Spleen (tissue), 11 donors: ENCODE results near the gene CTSE. TPM values are rescaled to one million over a fixed set of nuclear protein-coding genes. Genes with fewer than 3 reads are reported as not detected.

Source experiments
- DNase-seq: peaks from one replicate; pipeline ENCODE4 v3.0.0-alpha.2; 2020
- H3K27ac ChIP-seq, 8 donors: fragments of 200-600 bp; sonication (generic) in 7 of 8; 1 replicate in 4 of 8; 2 replicates in 4 of 8; pipeline versions ENCODE4 v1.5.0 to v1.8.0; 2016 to 2021; ENCODE audit warnings: inconsistent platforms in 4 of 8, mild to moderate bottlenecking in 4 of 8, moderate library complexity in 1 of 8
- H3K27me3 ChIP-seq, 7 donors: fragments of 200-600 bp; sonication (generic) in 6 of 7; replicated peaks in 1 of 7; 1 replicate in 4 of 7; 2 replicates in 3 of 7; pipeline versions ENCODE4 v1.5.0 to v1.8.0; 2016 to 2021; ENCODE audit warnings: inconsistent platforms in 3 of 7, mild to moderate bottlenecking in 1 of 7
- H3K36me3 ChIP-seq, 6 donors: fragments of 200-600 bp; sonication (generic) in 5 of 6; 1 replicate in 4 of 6; 2 replicates in 2 of 6; pipeline versions ENCODE4 v1.5.0 to v1.8.0; 2016 to 2021; ENCODE audit warnings: inconsistent platforms in 2 of 6
- H3K4me1 ChIP-seq, 6 donors: fragments of 200-600 bp; sonication (generic) in 5 of 6; 1 replicate in 3 of 6; 2 replicates in 3 of 6; pipeline versions ENCODE4 v1.5.0 to v1.8.0; 2016 to 2021; ENCODE audit warnings: inconsistent platforms in 3 of 6
- H3K4me3 ChIP-seq, 8 donors: fragments of 200-600 bp; sonication (generic) in 7 of 8; 1 replicate in 4 of 8; 2 replicates in 4 of 8; pipeline versions ENCODE4 v1.5.0 to v1.8.0; 2016 to 2021; ENCODE audit warnings: inconsistent platforms in 4 of 8, mild to moderate bottlenecking in 4 of 8, moderate library complexity in 2 of 8
- H3K9me3 ChIP-seq, 8 donors: fragments of 200-600 bp; sonication (generic) in 7 of 8; 1 replicate in 4 of 8; 2 replicates in 4 of 8; pipeline versions ENCODE4 v1.5.0 to v1.8.0; 2016 to 2021; ENCODE audit warnings: inconsistent platforms in 4 of 8
- CTCF ChIP-seq, 11 experiments: fragments of 200-600 bp in 7 of 11; fragments of 450-650 bp in 4 of 11; sonication (generic) in 4 of 11; IDR thresholded peaks in 8 of 11; conservative IDR thresholded peaks in 3 of 11; 1 replicate in 7 of 11; 2 replicates in 4 of 11; pipeline versions ENCODE4 v1.4.0 to v1.8.0; 2016 to 2021; ENCODE audit warnings: antibody characterized with exemption in 11 of 11, inconsistent platforms in 4 of 11, mild to moderate bottlenecking in 1 of 11
- POLR2A ChIP-seq, 3 donors: fragments of 450-650 bp; IDR thresholded peaks; one replicate each; pipeline ENCODE4 v1.5.1; 2017; ENCODE audit warnings: antibody characterized with exemption in 3 of 3, mild to moderate bottlenecking in 1 of 3
- POLR2AphosphoS5 ChIP-seq, 3 donors: sonication (generic); formaldehyde crosslinking; IDR thresholded peaks; one replicate each; pipeline ENCODE4 v1.5.1; 2017; ENCODE audit warnings: antibody characterized with exemption in 3 of 3
- WGBS, 5 donors: extraction: QIAGEN DNeasy Blood & Tissue Kit in 3 of 5; methylation state at CpG; one replicate each; pipeline versions ENCODE4 v1.1.5 to v1.1.7; 2013 to 2018; 5-methylcytosine and 5-hydroxymethylcytosine counted together
- intact Hi-C: fragments of 100-400 bp; cut with DNase I; formaldehyde crosslinking; loops from one replicate; pipeline ENCODE4 v1.15.0; 2023; ENCODE audit warnings: low total_unique reads
- polyA plus RNA-seq, 3 donors: library from polyadenylated mRNA; stranded (reverse); fragments of 200-250 nt; gene quantifications; one replicate each; pipeline ENCODE4 v1.2.1, GENCODE V29; 2013
- total RNA-seq, 7 donors: library from RNA; depleted of rRNA in 3 of 7; stranded (reverse); fragments of >200 nt in 3 of 7; fragmentation: NEBNext Ultra II Directional in 4 of 7; extraction: Animal tissue kit (Norgen Biotek cat#: 25700) in 4 of 7; gene quantifications; one replicate each; pipeline versions ENCODE4 v1.1.0 to v1.2.1, GENCODE V29; 2016 to 2021
- donor health status: healthy with polysubstance abuse.
- donor health status: DM: no; HTN: no; CAD: no; lungs with moderate emphysema.
- donor health status: DM: no; HTN: no; CAD: no.
- donor health status: Bipolar disorder and iron deficiency.
- donor health status: healthy.
- donor health status: DM: no; HTN: no; CAD: no.
- donor health status: DM: yes; HTN: yes; CAD: no.

The CTSE gene
- total and polyA plus RNA-seq, 10 donors: 0.06 to 0.66 (median 0.11) TPM; not detected in 5

DNA sequence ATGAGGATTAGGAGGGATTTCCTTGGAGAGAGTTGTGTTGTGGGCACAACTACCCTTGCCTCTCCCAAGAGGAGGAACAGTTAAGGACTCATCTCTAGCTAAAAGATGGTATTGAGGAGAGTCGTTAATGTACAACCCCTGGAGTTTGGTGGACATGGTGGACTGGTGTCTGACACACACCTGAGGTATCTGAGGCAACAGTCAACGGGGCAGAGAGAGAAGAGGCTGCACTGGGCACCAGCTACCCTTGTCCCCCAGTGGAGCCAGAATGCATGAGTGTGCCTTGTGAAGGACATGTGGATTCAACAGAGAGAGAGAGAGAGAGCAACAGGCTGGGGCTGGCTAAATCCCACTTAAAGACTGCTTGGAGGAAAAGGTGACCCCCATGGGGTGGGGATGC lies 33.5 kb downstream of the CTSE start:
- intact Hi-C loops: no loop called here
- Histone ChIP-seq H3K4me3 (no peak overlapping the region), H3K4me1 (no peaks in the 10 kb centered on the region), H3K27ac (no peak overlapping the region), H3K9me3 (no peaks in the 10 kb centered on the region), H3K27me3 (no peaks in the 10 kb centered on the region), H3K36me3 (no peaks in the 10 kb centered on the region)
- no peak for DNase-seq
- 72 to 94% (median 86%) methylated on average over 2 of the region's 2 CpGs for WGBS, 5 donors
- TF ChIP-seq CTCF (IDR thresholded peaks at IDR 0.05 in 8 of 11, conservative IDR thresholded peaks at IDR 0.05 in 3 of 11): no peak
- no peak for TF ChIP-seq POLR2AphosphoS5 (IDR thresholded peaks at IDR 0.05)
- no peak for TF ChIP-seq POLR2A (IDR thresholded peaks at IDR 0.05)

GRCh38 chr1:205989786-205990185 lies 33.9 kb downstream of the CTSE start:
- no peak for DNase-seq
- Histone ChIP-seq H3K4me3 (no peak overlapping the region), H3K36me3 (no peaks in the 10 kb centered on the region), H3K27me3 (no peaks in the 10 kb centered on the region), H3K9me3 (no peaks in the 10 kb centered on the region), H3K27ac (no peak overlapping the region), H3K4me1 (no peaks in the 10 kb centered on the region)
- TF ChIP-seq POLR2A (IDR thresholded peaks at IDR 0.05): no peak
- no peak for TF ChIP-seq POLR2AphosphoS5 (IDR thresholded peaks at IDR 0.05)
- TF ChIP-seq CTCF (IDR thresholded peaks at IDR 0.05 in 8 of 11, conservative IDR thresholded peaks at IDR 0.05 in 3 of 11): no peak
- intact Hi-C loops: no loop called here
- WGBS, 5 donors: 65 to 80% (median 78%) methylated on average over 5 of the region's 5 CpGs

DNA sequence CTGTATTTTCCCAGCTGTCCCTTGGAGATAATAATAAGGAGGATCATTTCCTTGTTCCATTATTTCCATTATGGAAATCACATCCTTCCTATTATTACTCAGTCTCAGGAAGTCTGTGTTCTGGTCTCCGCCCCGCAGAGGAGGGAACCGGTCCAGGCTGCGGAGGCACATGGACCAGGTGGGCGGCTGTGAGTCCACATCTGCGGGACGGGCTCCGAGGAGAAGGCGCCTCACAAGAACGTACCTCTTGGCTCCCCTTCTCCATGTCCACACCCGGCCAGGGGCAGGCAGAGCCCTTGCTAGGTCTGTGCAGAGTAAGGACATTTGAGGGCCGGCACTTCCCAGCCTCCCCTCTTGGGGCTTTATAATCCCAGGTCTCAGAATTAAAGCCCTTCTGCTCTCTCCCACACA lies 35.1 kb downstream of the CTSE start:
- intact Hi-C loops: no loop called here
- H3K4me1 ChIP-seq: no peaks in the 10 kb centered on the region
- no peaks in the 10 kb centered on the region for H3K36me3 ChIP-seq
- H3K27me3 ChIP-seq: no peaks in the 10 kb centered on the region
- no peak for DNase-seq
- H3K9me3 ChIP-seq: no peaks in the 10 kb centered on the region
- 76 to 86% (median 85%) methylated on average over 12 of the region's 12 CpGs for WGBS, 5 donors
- H3K4me3 ChIP-seq: no peak overlapping the region
- no peak overlapping the region for H3K27ac ChIP-seq
- TF ChIP-seq POLR2AphosphoS5 (IDR thresholded peaks at IDR 0.05) (no peak), POLR2A (IDR thresholded peaks at IDR 0.05) (no peak), CTCF (IDR thresholded peaks at IDR 0.05 in 8 of 11, conservative IDR thresholded peaks at IDR 0.05 in 3 of 11) (no peak)

GRCh38 chr1:205986861-205987260 lies 36.8 kb downstream of the CTSE start:
- DNase-seq: no peak
- H3K27ac ChIP-seq: no peak overlapping the region
- H3K27me3 ChIP-seq: no peaks in the 10 kb centered on the region
- no peaks in the 10 kb centered on the region for H3K4me1 ChIP-seq
- TF ChIP-seq POLR2AphosphoS5 (IDR thresholded peaks at IDR 0.05): no peak
- TF ChIP-seq CTCF (IDR thresholded peaks at IDR 0.05 in 8 of 11, conservative IDR thresholded peaks at IDR 0.05 in 3 of 11): no peak
- no peak for TF ChIP-seq POLR2A (IDR thresholded peaks at IDR 0.05)
- no peak overlapping the region for H3K4me3 ChIP-seq
- WGBS, 5 donors: 61 to 89% (median 83%) methylated on average over 2 of the region's 2 CpGs
- H3K9me3 ChIP-seq: no peaks in the 10 kb centered on the region
- H3K36me3 ChIP-seq: no peaks in the 10 kb centered on the region
- intact Hi-C loops: no loop called here
